K562 (cell line): ENCODE data around the gene C6orf62. TPM values are rescaled to one million over a fixed set of nuclear protein-coding genes. Genes with fewer than 3 reads are reported as not detected.

Experiments
- CC2D1A ChIP-seq: fragments of 450-650 bp; IDR thresholded peaks from 2 replicates; pipeline ENCODE4 v1.6.1; 2017; ENCODE audit warnings: mild to moderate bottlenecking
- CCNT2 ChIP-seq: IDR thresholded peaks from 2 replicates; pipeline ENCODE4 v1.6.1; 2011; ENCODE audit warnings: borderline replicate concordance, low read depth, mild to moderate bottlenecking, moderate library complexity, mixed read lengths, low read length; ENCODE audit not compliant: insufficient read length; ENCODE audit errors: extremely low read depth
- ETS1 ChIP-seq: conservative IDR thresholded peaks from 2 replicates; pipeline ENCODE4 v1.6.1; 2011; ENCODE audit warnings: low read depth, mild to moderate bottlenecking, low read length; ENCODE audit not compliant: control insufficient read depth
- FOXK2 ChIP-seq, 2 experiments: fragments of 450-650 bp; IDR thresholded peaks in 1 of 2; conservative IDR thresholded peaks in 1 of 2; 2 replicates each; pipeline ENCODE4 v1.6.1; 2016; ENCODE audit warnings: low read depth in 2 of 2, mild to moderate bottlenecking in 1 of 2
- MYNN ChIP-seq, 2 experiments: sonication (generic); formaldehyde crosslinking in 1 of 2; IDR thresholded peaks; 2 replicates each; pipeline versions ENCODE4 v1.5.0 to v1.6.1; 2016 to 2020; ENCODE audit warnings: antibody characterized with exemption in 1 of 2, missing genetic modification reagents in 1 of 2
- NCOR1 ChIP-seq: fragments of 450-650 bp; IDR thresholded peaks from 2 replicates; pipeline ENCODE4 v1.6.1; 2016; ENCODE audit warnings: mild to moderate bottlenecking, moderate library complexity
- SLC30A9 ChIP-seq: fragments of 250-450 bp; sonication (Bioruptor Pico); IDR thresholded peaks from 2 replicates; pipeline ENCODE4 v1.8.0; 2022; ENCODE audit warnings: mild to moderate bottlenecking, moderate library complexity
- SOX6 ChIP-seq: fragments of 450-650 bp; IDR thresholded peaks from 2 replicates; pipeline ENCODE4 v1.6.1; 2014; ENCODE audit warnings: mild to moderate bottlenecking
- SRSF1 ChIP-seq: fragments of 200-400 bp; formaldehyde crosslinking; IDR thresholded peaks from 2 replicates; pipeline ENCODE4 v1.6.1; 2017; ENCODE audit warnings: mild to moderate bottlenecking, low read depth, low read length, moderate library complexity
- TAF9B ChIP-seq: fragments of 450-650 bp; IDR thresholded peaks from 2 replicates; pipeline ENCODE4 v1.6.1; 2018; ENCODE audit warnings: mild to moderate bottlenecking; ENCODE audit not compliant: partially characterized antibody
- TEAD2 ChIP-seq: fragments of 450-650 bp; IDR thresholded peaks from 2 replicates; pipeline ENCODE4 v1.6.1; 2016; ENCODE audit warnings: missing genetic modification characterization, control low read depth, missing compliant biosample characterization
- U2AF1 ChIP-seq: fragments of 200-400 bp; formaldehyde crosslinking; optimal IDR thresholded peaks from 2 replicates; pipeline ENCODE3; 2017; ENCODE audit warnings: mild to moderate bottlenecking, low read depth, low read length, moderate library complexity
- polyA plus RNA-seq, 8 experiments: library from polyadenylated mRNA; depleted of rRNA in 4 of 8; stranded (reverse) in 5 of 8; unstranded in 3 of 8; fragments of >200 nt; fragmentation: Nextera tagmentation in 2 of 8; fragmentation: Illumina TruSeq in 1 of 8; extraction: Ambion mirVana in 2 of 8; extraction: Trizol in 1 of 8; gene quantifications; 2 replicates each; pipeline versions ENCODE4 v1.2.1 to v1.2.3, GENCODE V29; 2011 to 2014; ENCODE audit warnings: inconsistent platforms in 1 of 8, missing spikeins in 1 of 8
- total RNA-seq, 7 experiments: library from RNA; depleted of rRNA in 6 of 7; stranded (reverse); fragments of >200 nt in 6 of 7; fragmentation: Illumina TruSeq in 2 of 7; extraction: Trizol in 2 of 7; gene quantifications; 2 replicates each; pipeline versions ENCODE4 v1.2.1 to v1.2.3, GENCODE V29; 2011 to 2021; ENCODE audit warnings: low replicate concordance in 1 of 7
- TF ChIP-seq, protein P1 (sequence below): fragments of 250-450 bp; sonication (Bioruptor Pico); IDR thresholded peaks from 2 replicates; pipeline ENCODE4 v1.8.0; 2022; ENCODE audit warnings: inconsistent platforms
- TF ChIP-seq, protein P2 (sequence below): fragments of 250-450 bp; sonication (Bioruptor Pico); IDR thresholded peaks from 2 replicates; pipeline ENCODE4 v1.5.0; 2021; ENCODE audit warnings: mild to moderate bottlenecking, moderate library complexity
- TF ChIP-seq, protein P3 (sequence below): fragments of 450-650 bp; IDR thresholded peaks from 2 replicates; pipeline ENCODE4 v1.6.1; 2017; ENCODE audit warnings: antibody characterized with exemption

C6orf62 gene
- total and polyA plus RNA-seq, 9 of the 15 experiments (the other 6 are each of a cell fraction or from before 2014, with no cell fraction given): 48.5 to 579 (median 111) TPM

DNA sequence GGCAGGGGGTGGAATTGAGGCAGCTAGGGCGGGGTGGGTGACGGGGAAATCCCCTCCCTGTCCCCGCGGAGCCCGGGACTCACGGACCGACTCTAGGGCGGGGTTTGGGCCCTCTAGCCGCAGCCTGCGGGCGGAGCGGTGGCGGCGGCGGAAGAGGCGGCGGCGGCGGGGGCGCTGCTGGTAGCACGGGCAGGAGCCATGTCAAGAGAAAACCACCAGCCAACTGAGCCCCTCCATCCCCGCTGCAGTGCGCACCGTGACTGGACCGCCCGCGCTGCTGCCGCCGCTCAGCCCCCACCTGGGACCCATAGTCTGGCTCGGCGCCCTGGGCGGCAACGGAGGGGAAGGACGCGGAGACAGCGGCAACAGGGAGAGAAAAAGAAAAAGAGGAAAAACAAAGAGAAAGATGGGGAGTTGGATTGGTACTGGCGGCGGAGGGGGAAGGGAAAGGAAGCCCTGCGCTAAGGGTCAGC is 1.2 kb upstream of the C6orf62 start (continued):
- TF ChIP-seq, protein P1, sequence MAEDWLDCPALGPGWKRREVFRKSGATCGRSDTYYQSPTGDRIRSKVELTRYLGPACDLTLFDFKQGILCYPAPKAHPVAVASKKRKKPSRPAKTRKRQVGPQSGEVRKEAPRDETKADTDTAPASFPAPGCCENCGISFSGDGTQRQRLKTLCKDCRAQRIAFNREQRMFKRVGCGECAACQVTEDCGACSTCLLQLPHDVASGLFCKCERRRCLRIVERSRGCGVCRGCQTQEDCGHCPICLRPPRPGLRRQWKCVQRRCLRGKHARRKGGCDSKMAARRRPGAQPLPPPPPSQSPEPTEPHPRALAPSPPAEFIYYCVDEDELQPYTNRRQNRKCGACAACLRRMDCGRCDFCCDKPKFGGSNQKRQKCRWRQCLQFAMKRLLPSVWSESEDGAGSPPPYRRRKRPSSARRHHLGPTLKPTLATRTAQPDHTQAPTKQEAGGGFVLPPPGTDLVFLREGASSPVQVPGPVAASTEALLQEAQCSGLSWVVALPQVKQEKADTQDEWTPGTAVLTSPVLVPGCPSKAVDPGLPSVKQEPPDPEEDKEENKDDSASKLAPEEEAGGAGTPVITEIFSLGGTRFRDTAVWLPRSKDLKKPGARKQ: no peak
- TF ChIP-seq TAF9B: no peak
- TF ChIP-seq, protein P2, sequence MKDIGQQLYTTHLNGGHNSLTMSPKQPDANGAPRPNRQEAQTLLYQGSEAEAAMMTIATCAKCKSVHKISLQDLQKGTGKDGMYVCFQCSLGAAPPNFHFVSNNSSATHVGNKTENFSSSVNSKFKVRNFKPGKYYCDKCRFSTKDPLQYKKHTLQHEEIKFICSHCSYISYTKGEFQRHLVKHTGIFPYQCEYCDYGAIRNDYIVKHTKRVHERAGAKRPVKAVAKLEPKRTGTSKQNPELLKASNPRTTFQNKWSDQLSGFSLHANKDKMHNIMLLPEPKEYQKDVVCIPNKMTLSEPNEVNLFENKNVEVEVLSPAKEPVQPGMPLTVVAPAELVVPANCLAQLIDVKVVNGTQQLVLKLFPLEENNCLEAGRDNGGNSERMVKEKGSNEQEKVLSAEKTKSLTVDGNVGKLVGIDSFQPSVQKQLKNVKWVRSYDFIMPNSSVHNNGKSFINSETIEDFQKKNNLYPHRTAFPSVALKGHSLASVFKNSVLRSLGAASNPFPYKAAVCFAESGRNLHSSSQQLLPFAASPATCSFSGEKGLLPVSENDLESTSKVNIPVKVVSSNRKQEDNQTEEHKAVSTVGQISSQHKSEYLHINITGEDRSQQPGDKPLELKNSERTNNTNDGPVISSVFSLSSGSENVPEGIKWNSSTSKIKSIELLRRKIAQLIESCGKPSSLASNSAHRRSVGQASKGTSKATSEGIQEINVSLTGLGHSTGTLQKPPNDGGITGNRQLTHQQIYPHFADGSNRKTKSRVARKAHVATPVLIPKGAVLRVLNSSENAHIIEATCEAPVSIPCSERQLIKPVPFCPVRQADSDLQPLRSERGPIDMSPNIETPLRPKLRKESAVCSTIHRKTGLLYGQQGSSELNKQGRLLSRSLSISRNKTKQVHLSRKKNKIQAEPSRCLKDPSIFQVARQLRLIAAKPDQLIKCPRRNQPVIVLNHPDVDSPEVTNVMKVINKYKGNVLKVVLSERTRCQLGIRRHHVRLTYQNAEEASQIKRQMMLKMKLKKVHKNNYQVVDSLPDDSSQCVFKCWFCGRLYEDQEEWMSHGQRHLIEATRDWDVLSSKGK: no peak
- TF ChIP-seq MYNN (IDR thresholded peaks at IDR 0.05): no peak
- TF ChIP-seq MYNN (CRISPR knock-in tag; IDR thresholded peaks at IDR 0.05): no peak
- TF ChIP-seq FOXK2 (conservative IDR thresholded peaks at IDR 0.05 in 1 of 2, IDR thresholded peaks at IDR 0.05 in 1 of 2; ENCODE audit: low read depth in 2 of 2): no peak
- no peak for TF ChIP-seq CC2D1A
- peak; percentile 81 for TF ChIP-seq U2AF1
- no peak for TF ChIP-seq ETS1
- TF ChIP-seq, protein P3, sequence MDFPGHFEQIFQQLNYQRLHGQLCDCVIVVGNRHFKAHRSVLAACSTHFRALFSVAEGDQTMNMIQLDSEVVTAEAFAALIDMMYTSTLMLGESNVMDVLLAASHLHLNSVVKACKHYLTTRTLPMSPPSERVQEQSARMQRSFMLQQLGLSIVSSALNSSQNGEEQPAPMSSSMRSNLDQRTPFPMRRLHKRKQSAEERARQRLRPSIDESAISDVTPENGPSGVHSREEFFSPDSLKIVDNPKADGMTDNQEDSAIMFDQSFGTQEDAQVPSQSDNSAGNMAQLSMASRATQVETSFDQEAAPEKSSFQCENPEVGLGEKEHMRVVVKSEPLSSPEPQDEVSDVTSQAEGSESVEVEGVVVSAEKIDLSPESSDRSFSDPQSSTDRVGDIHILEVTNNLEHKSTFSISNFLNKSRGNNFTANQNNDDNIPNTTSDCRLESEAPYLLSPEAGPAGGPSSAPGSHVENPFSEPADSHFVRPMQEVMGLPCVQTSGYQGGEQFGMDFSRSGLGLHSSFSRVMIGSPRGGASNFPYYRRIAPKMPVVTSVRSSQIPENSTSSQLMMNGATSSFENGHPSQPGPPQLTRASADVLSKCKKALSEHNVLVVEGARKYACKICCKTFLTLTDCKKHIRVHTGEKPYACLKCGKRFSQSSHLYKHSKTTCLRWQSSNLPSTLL: no peak
- TF ChIP-seq SRSF1: no peak
- TF ChIP-seq SOX6: no peak
- no peak for TF ChIP-seq CCNT2
- no peak; the same call in 1 of the 2 replicates for TF ChIP-seq NCOR1
- no peak for TF ChIP-seq TEAD2 (tag)
- no peak for TF ChIP-seq SLC30A9 (CRISPR knock-in tag)
